GM23338 (cell line): Measurements from ENCODE around the gene MYLK2.

Experiments
- CTCF ChIP-seq, 2 experiments: fragments of 200-600 bp in 1 of 2; sonication (generic) in 1 of 2; conservative IDR thresholded peaks; 2 replicates each; pipeline versions ENCODE4 v1.5.1 to v1.6.1; 2016 to 2017; ENCODE audit warnings: antibody characterized with exemption in 2 of 2, low read depth in 2 of 2, mild to moderate bottlenecking in 2 of 2, moderate library complexity in 1 of 2
- EZH2 ChIP-seq: fragments of 200-600 bp; sonication (generic); IDR thresholded peaks from one replicate; pipeline ENCODE4 v1.8.0; 2017; ENCODE audit warnings: antibody characterized with exemption, mild to moderate bottlenecking, low read depth; ENCODE audit not compliant: unreplicated experiment

DNA sequence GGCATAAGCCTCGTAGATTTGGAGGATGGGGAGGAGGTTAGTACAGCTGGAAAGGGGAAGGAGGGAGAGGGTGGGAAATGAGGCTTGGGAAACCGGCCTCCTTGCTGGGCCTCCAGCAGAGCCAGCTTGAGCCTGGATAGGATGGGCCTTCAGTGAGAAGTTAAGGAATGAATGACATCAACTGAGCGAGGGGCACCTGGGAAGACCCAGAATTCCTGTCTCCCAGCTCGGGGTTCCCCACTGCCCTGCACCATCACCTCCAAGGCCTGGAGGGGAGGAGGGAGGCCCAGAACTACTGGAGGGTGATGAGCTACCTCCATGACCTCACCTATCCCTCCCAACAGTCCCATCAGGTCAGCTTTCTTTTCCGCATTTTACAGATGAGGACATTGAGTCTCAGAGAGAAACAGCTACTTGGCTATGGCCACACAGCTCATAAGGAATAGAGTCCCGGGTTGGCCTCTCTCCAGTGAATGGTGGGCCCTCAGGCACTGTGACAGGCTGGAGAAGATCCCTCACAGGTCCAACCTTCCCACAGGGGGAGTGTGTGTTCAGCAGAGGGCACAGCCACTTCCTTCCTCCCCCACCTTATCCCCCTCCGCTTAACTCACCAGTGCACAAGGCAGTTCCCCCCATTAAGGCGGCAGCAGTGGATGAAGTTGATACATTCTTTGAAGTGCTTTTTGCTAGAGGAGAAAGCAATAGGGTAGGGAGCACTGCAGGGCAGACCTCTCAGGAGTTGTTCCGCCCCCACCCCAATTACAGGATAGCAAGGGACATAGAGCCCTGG, 44.3 kb downstream of the MYLK2 start:
- TF ChIP-seq EZH2 (no peak), CTCF (conservative IDR thresholded peaks at IDR 0.05; ENCODE audit: low read depth in 2 of 2) (no peak)
